Kidney epithelial cell (primary cell): ENCODE measurements around the gene POLR2C. TPM values are rescaled to one million over a fixed set of nuclear protein-coding genes. Genes with fewer than 3 reads are reported as not detected.

ENCODE experiments used
- DNase-seq: peaks from one replicate; pipeline ENCODE4 v3.0.0-alpha.2; 2010; ENCODE audit warnings: low read depth
- H3K27me3 ChIP-seq: 2 replicates; pipeline ENCODE4 v1.6.0; 2011; ENCODE audit warnings: low read length; ENCODE audit not compliant: control insufficient read depth, insufficient read depth
- H3K36me3 ChIP-seq: 2 replicates; pipeline ENCODE4 v1.5.1; 2011; ENCODE audit warnings: low read length; ENCODE audit not compliant: control insufficient read depth, insufficient read depth
- H3K4me3 ChIP-seq: 2 replicates; pipeline ENCODE4 v1.5.1; 2011; ENCODE audit warnings: low read depth, mild to moderate bottlenecking, control low read depth, low read length
- total RNA-seq: library from RNA; depleted of rRNA; stranded (reverse); fragments of >200 nt; gene quantifications from 2 replicates; pipeline ENCODE4 v1.2.3, GENCODE V29; 2015
- TF ChIP-seq, protein P1 (sequence below): IDR thresholded peaks from 2 replicates; pipeline ENCODE4 v1.5.1; 2011; ENCODE audit warnings: mild to moderate bottlenecking, moderate library complexity, low read length, control low read depth, inconsistent platforms; ENCODE audit not compliant: insufficient read depth, poor library complexity, severe bottlenecking

The POLR2C gene
- total RNA-seq, 1 donor from 2014 or later: 70.4 TPM

DNA sequence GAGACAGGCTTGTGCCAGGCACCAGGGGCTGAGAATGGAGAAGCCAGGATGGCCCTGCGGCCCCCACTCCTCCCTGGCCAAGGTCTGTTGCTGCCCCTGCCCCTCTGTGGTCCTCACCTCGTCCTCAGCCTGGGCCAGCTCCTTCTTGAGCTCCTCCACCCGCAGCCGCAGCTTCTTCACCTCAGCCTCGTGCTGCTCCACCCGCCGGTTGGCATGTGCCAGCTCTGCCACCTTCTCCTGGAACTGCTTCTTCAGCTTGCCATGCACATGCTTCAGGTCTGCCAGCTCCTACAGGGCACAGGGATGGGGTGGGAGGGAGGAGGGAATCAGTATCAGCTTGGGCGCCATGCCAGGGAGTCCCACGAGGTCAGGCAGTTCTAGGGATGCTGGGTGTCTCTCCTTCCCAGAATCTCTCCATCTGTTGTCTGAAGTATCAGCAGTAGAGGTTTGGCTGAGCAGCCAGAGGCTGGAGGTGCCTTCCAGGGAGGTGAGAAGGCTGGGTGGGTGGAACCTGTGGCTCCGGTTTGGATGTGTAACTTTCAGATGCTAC, 53.8 kb downstream of the POLR2C start:
- TF ChIP-seq, protein P1, sequence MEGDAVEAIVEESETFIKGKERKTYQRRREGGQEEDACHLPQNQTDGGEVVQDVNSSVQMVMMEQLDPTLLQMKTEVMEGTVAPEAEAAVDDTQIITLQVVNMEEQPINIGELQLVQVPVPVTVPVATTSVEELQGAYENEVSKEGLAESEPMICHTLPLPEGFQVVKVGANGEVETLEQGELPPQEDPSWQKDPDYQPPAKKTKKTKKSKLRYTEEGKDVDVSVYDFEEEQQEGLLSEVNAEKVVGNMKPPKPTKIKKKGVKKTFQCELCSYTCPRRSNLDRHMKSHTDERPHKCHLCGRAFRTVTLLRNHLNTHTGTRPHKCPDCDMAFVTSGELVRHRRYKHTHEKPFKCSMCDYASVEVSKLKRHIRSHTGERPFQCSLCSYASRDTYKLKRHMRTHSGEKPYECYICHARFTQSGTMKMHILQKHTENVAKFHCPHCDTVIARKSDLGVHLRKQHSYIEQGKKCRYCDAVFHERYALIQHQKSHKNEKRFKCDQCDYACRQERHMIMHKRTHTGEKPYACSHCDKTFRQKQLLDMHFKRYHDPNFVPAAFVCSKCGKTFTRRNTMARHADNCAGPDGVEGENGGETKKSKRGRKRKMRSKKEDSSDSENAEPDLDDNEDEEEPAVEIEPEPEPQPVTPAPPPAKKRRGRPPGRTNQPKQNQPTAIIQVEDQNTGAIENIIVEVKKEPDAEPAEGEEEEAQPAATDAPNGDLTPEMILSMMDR: no peak
- Histone ChIP-seq H3K4me3 (no peak overlapping the region), H3K27me3 (no peaks in the 10 kb centered on the region), H3K36me3 (no peaks in the 10 kb centered on the region)
- DNase-seq: no peak

DNA sequence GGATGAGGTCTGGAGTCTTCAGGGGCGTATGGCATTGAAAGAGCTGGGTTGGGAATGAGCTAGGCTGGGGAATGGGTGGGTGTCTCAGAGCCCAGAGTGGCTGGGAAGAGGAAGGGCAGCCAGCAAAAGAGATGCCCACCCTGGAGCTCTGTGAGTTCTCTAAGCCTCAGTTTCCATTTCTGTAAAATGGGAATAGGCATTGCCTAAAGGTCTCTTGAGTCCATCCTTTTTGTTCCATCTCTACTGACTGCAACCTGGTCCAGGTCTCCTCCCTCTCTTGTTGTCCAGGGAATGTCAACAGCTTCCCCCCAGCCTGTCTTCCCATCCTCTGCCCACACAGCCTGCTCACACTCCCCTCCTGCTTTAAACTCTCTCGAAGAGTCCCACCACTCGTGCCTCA, 54.3 kb downstream of the POLR2C start:
- no peak for DNase-seq
- Histone ChIP-seq H3K36me3 (no peaks in the 10 kb centered on the region), H3K4me3 (no peak overlapping the region), H3K27me3 (no peaks in the 10 kb centered on the region)
- TF ChIP-seq, protein P1: no peak

DNA sequence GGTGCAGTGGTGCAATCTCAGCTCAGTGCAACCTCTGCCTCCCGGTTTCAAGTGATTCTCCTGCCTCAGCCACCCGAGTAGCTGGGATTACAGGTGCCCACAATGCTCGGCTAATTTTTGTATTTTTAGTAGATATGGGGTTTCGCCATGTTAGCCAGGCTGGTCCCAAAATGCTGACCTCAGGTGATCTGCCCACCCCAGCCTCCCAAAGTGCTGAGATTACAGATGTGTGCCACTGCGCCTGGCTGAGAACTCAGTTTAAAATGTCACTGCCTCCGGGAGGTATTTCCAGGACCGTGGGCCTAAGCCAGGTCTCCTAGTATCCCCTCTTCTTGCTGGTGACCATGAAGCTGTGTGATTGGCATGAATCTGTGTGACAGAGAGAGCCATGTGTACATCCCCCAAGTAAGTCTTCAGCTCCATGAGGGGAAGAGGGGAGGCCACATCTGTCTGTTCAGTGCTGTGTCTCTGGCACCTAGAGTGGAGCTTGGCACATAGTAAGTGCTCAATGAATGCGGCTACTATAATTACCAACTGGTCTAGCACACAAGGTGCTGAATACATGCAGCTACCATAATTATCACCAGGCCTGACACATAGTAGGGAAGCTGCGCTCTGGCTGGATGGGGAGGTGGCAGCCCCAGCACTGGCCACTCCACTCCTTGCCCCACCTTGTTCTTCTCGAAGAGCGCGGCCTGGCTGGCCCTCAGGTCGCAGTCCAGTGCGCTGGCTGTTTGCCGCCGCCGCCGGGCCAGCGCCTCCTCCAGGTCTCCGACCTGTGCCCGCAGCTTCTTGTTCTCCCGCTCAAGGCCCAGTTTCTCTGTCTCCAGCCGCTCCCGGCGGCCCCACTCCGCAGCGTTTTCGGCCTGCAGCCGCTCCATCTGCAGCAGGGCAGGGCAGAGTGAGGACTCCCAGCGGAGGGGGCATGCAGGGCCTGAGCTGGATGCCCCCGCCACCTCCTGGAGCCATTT, 55.2 kb downstream of the POLR2C start:
- Histone ChIP-seq H3K27me3 (no peaks in the 10 kb centered on the region), H3K36me3 (no peaks in the 10 kb centered on the region), H3K4me3 (no peak overlapping the region)
- TF ChIP-seq, protein P1: no peak
- DNase-seq: no peak

DNA sequence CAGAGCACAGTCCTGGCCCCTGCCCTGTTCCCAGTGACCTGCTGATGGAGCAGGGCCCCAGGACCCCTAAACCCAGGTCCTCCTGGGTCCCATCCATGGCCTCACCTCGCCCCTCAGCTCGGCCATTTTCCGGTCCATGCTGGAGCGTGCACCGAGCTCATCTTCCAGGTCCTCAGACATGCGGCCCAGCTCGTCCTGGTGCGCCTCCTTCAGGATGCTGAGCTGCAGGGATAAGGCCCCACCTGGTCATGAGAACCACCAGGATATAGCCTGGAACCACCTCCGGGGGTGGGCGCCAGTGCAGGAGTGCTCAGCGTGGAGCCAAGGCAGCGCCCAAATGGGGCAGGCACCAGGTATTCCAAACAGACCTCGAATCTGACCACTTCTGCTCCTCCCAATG, 56.0 kb downstream of the POLR2C start:
- TF ChIP-seq, protein P1: no peak
- Histone ChIP-seq H3K36me3 (no peaks in the 10 kb centered on the region), H3K27me3 (no peaks in the 10 kb centered on the region), H3K4me3 (no peak overlapping the region)
- DNase-seq: no peak

DNA sequence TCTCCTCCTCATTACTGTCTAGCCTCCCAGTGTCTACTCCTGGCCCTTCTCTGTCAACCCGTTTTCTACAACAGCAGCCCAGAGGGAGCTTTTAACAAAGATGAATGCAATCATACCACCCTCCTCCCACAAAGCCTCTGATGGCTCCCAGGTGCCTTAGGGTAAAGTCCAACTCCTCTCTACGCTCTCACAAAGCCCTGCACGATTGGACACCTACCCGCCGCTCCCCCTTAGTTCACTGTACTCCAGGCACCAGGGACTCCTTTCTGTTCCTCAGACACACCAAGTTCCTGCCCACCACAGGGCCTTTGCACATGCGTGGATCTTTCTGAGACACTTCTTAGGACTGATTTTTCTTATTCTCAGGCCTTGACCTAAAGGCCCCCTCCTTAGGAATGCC, 56.4 kb downstream of the POLR2C start:
- H3K4me3 ChIP-seq: no peak overlapping the region
- no peak for DNase-seq

More for the DNA sequence above, 56.4 kb downstream of the POLR2C start:
- Histone ChIP-seq H3K36me3 (no peaks in the 10 kb centered on the region), H3K27me3 (no peaks in the 10 kb centered on the region)
- TF ChIP-seq, protein P1: no peak
